ENCODE data around the gene ABLIM2. TPM values are rescaled to one million over a fixed set of nuclear protein-coding genes. Genes with fewer than 3 reads are reported as not detected.

Gene ABLIM2
- total and polyA plus RNA-seq, 2 experiments from 2014 or later: 1.5 to 4.3 TPM

GRCh38 chr4:7950301-7951092 lies 208.1 kb downstream of the ABLIM2 start:
- ATAC-seq (no peak), DNase-seq (ENCODE audit: low spot score) (no peak)
- Histone ChIP-seq H3K27ac (ENCODE audit: low read depth) (no peak overlapping the region), H3K4me3 (no peak overlapping the region), H3K4me1 (ENCODE audit: insufficient read depth) (no peaks in the 10 kb centered on the region), H3K36me3 (ENCODE audit: insufficient read depth) (no peaks in the 10 kb centered on the region), H2AFZ (no peak overlapping the region), H3K79me2 (replicated peaks; ENCODE audit: insufficient read depth) (no peaks in the 10 kb centered on the region), H3K27me3 (ENCODE audit: insufficient read depth) (no peaks in the 10 kb centered on the region), H3K9me2 (ENCODE audit: insufficient read depth) (no peaks in the 10 kb centered on the region), H3F3A (replicated peaks; ENCODE audit: low read depth) (no peaks in the 10 kb centered on the region), H4K20me1 (replicated peaks; ENCODE audit: insufficient read depth) (no peaks in the 10 kb centered on the region), H3K4me2 (no peak overlapping the region)
- Mint-ChIP-seq H3K27ac (no peak overlapping the region), H3K36me3 (ENCODE audit: low read depth) (no peaks in the 10 kb centered on the region), H3K4me1 (peaks cover 4% of the 10 kb centered on the region; the same call in 2 of the 3 replicates), H3K4me3 (no peak overlapping the region), H3K27me3 (ENCODE audit: insufficient read depth, low read depth, poor library complexity) (peaks cover 9% of the 10 kb centered on the region), H3K9me3 (peaks cover 3% of the 10 kb centered on the region; the same call in 1 of the 3 replicates)
- TF ChIP-seq EZH2 (IDR thresholded peaks at IDR 0.05; ENCODE audit: low read depth, unreplicated experiment) (no peak), CREB1 (CRISPR knock-in tag; IDR thresholded peaks at IDR 0.05; ENCODE audit: low read depth) (no peak), ZNF114 (CRISPR knock-in tag; IDR thresholded peaks at IDR 0.05) (no peak), NANOG (IDR thresholded peaks at IDR 0.05; ENCODE audit: borderline replicate concordance) (no peak), JUNB (IDR thresholded peaks at IDR 0.05; ENCODE audit: unreplicated experiment) (no peak)
- TF ChIP-seq, protein P1, sequence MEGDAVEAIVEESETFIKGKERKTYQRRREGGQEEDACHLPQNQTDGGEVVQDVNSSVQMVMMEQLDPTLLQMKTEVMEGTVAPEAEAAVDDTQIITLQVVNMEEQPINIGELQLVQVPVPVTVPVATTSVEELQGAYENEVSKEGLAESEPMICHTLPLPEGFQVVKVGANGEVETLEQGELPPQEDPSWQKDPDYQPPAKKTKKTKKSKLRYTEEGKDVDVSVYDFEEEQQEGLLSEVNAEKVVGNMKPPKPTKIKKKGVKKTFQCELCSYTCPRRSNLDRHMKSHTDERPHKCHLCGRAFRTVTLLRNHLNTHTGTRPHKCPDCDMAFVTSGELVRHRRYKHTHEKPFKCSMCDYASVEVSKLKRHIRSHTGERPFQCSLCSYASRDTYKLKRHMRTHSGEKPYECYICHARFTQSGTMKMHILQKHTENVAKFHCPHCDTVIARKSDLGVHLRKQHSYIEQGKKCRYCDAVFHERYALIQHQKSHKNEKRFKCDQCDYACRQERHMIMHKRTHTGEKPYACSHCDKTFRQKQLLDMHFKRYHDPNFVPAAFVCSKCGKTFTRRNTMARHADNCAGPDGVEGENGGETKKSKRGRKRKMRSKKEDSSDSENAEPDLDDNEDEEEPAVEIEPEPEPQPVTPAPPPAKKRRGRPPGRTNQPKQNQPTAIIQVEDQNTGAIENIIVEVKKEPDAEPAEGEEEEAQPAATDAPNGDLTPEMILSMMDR (conservative IDR thresholded peaks at IDR 0.05; ENCODE audit: low read depth in 2 of 2): no peak

DNA sequence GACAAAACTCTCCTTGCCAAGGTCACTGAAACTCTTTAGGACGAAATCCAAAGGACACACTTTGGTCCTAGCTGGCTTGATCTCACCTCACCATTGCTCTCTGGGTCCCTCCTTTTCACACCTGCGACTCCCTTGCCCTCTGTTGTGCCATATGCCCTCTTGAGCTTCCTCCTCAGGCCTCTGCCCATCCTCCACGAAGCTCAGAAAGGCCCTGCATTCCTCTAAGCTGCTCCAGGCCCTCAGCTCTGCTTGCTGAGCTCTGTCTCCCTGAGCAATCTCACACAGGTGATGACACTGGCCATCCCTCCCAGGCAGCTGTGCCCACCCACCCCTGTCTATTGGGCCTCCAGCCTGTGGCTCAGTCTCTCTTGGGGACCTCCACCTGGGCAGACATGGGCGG lies 208.9 kb downstream of the ABLIM2 start:
- ATAC-seq (no peak), DNase-seq (ENCODE audit: low spot score) (no peak)
- no peak overlapping the region for H3K4me2 ChIP-seq
- Mint-ChIP-seq H3K9me3 (peaks cover 3% of the 10 kb centered on the region; the same call in 1 of the 3 replicates), H3K36me3 (ENCODE audit: low read depth) (no peaks in the 10 kb centered on the region), H3K27ac (no peak overlapping the region), H3K27me3 (ENCODE audit: insufficient read depth, low read depth, poor library complexity) (peaks cover 9% of the 10 kb centered on the region), H3K4me3 (no peak overlapping the region), H3K4me1 (peaks cover 4% of the 10 kb centered on the region; the same call in 2 of the 3 replicates)
- TF ChIP-seq EZH2phosphoT487 (IDR thresholded peaks at IDR 0.05; ENCODE audit: unreplicated experiment): no peak
- no peak for TF ChIP-seq STAT1 (IDR thresholded peaks at IDR 0.05; ENCODE audit: unreplicated experiment)
- TF ChIP-seq, protein P1 (conservative IDR thresholded peaks at IDR 0.05; ENCODE audit: low read depth in 2 of 2): no peak
- TF ChIP-seq POLR2AphosphoS5 (IDR thresholded peaks at IDR 0.05; ENCODE audit: low read depth): no peak
- no peak for TF ChIP-seq JUNB (IDR thresholded peaks at IDR 0.05; ENCODE audit: unreplicated experiment)
- TF ChIP-seq REST (IDR thresholded peaks at IDR 0.05; ENCODE audit: unreplicated experiment): no peak
- TF ChIP-seq ZNF331 (CRISPR knock-in tag; IDR thresholded peaks at IDR 0.05; ENCODE audit: low read depth): no peak
- no peak for TF ChIP-seq CREB1 (CRISPR knock-in tag; IDR thresholded peaks at IDR 0.05; ENCODE audit: low read depth)
- no peak for TF ChIP-seq NANOG (IDR thresholded peaks at IDR 0.05; ENCODE audit: borderline replicate concordance)
- no peak for TF ChIP-seq ZNF114 (CRISPR knock-in tag; IDR thresholded peaks at IDR 0.05)
- no peak for TF ChIP-seq EZH2 (IDR thresholded peaks at IDR 0.05; ENCODE audit: low read depth, unreplicated experiment)
- no peaks in the 10 kb centered on the region for H3F3A ChIP-seq (replicated peaks; ENCODE audit: low read depth)
- no peaks in the 10 kb centered on the region for H3K9me2 ChIP-seq (ENCODE audit: insufficient read depth)
- no peaks in the 10 kb centered on the region for H3K36me3 ChIP-seq (ENCODE audit: insufficient read depth)
- no peak overlapping the region for H3K27ac ChIP-seq (ENCODE audit: low read depth)
- no peaks in the 10 kb centered on the region for H4K20me1 ChIP-seq (replicated peaks; ENCODE audit: insufficient read depth)
- no peak overlapping the region for H2AFZ ChIP-seq
- no peaks in the 10 kb centered on the region for H3K79me2 ChIP-seq (replicated peaks; ENCODE audit: insufficient read depth)
- no peaks in the 10 kb centered on the region for H3K27me3 ChIP-seq (ENCODE audit: insufficient read depth)
- H3K4me3 ChIP-seq: no peak overlapping the region
- no peaks in the 10 kb centered on the region for H3K4me1 ChIP-seq (ENCODE audit: insufficient read depth)
